IPS-NIHi7 (cell line): ENCODE results near the gene ZBTB16.

Experiments
- DNase-seq: peaks from one replicate; pipeline ENCODE4 v3.0.0; 2012; ENCODE audit warnings: mixed read lengths; ENCODE audit errors: extremely low spot score

Gene ZBTB16

DNA sequence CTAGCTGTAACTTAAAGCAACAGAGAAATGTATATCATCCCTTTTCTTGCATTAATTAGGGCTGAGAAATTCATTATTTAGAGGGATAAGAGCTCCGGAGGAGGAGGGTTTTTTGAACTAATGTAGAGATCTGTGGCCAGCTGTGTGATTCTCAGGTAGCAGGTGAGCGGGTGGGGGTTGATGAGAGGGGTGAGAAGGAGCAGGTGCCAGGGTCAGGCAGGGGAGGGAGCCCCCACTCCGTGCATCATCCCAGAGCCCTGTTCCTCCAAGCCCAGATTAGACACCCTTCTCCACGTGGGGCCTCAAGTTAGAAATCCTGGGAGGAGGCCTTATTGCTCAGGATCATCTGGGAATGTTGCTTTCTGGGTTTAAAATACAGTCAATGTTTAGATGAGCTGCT lies 24.9 kb downstream of the ZBTB16 start:
- no peak for DNase-seq

DNA sequence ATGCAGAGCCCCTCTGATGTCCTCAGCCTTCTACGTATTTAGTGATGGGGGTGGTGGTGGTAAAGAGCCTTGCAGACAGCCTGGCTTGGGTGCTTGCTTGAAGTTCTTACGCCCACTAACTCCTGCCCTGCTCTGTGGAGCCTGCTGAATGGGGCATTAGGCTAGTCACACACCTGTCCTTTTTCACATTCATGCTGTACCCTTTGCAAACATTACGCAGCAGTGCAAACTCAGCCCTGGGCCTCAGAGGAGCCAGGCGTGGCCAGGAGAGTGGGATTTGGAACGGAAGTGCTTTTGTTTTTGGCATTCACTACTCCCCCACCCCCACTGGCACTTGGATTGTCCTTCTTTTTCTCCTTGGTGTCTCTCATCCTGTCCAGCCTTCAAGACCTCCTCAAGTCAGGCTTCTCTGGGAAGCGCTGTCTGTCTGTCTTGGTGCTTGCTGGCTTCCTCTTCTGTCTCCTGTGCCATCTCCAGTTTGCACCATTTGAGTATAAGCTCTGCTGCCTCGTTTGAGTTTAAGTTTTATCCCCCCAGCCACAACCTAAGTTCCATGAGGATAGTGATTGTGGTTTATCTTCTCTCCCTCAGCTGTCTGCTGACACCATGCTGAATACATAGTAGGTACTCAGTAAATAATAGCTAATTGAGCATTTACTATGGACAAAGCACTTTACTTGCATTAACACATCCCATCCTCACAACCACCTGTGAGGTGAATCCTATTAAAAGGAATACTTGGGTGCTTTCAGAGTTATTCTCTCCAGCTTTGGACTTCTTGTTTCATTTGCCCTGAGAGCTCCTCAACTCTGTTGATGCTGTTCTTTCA lies 26.7 kb downstream of the ZBTB16 start:
- DNase-seq: no peak

DNA sequence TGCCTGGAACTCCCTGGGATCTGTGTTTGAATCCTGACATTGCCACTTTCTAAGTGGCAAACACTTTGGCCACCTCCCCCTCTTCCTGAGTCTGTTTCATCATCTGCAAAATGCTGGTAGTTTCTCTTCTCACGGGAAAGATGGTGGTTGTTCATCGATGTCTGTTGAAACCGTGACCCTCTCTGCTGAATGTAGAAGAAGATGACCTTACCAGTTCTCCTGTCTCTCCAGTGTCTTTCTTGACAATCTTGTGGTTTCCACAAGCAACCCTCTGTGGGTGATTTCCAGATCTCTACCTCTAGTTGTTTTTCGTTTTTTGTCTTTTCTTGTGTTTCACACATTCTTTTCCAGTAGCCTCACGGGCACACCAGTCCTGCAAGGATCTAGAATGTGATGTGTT lies 27.5 kb downstream of the ZBTB16 start:
- DNase-seq: no peak

DNA sequence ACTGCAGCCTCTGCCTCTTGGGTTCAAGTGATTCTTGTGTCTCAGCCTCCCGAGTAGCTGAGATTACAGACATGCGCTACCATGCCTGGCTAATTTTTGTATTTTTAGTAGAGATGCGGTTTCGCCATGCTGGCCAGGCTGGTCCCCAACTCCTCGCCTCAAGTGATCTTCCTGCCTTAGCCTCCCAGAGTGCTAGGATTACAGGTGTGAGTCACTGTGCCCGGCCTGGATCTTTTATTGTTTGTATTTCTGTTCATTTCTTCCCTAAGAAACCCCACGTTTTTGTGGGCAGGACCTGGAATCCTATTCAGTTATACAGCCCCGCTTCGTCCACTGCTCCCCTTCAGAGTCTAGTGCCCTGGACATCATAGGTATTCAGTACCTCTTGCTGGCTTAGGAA lies 28.7 kb downstream of the ZBTB16 start:
- no peak for DNase-seq

DNA sequence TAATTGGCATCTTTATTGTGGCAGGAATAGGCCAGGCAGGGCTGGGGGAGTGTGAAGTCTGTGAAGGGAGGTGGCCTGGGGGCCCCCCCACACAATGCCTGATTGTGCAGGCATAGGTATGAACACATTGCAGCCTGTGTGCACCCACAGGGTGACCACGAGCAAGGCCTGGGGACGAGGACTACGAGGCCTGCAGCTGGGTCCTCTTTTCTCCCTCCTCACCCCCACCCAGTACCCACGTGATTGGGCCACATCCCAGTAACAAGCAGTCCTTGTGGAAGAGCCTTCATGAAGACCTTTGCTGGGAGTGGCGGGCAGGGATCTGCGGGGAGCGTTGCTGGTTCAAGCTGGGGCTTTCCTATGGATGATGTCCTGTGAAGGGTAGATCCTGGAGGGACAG lies 29.3 kb downstream of the ZBTB16 start:
- no peak for DNase-seq

DNA sequence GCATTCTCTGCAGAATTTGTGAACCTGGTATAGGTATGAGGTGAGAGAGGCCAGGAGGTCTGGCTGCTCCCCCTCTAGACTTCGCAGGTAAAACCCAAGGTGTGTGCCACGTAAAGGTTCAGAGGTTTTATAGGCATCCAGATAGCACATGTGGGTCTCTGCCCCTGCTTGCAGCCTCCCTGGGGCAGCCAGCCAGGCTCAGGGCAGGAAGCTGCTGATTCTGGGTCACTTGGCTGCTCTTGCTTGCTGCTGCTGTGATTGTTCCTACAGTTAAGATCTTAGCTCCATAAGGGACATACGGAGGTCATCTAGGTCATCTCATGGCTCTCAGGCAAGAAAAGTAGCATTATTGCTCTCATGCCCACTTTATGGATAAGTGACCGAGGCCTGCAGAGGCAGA lies 30.2 kb downstream of the ZBTB16 start:
- DNase-seq: no peak

DNA sequence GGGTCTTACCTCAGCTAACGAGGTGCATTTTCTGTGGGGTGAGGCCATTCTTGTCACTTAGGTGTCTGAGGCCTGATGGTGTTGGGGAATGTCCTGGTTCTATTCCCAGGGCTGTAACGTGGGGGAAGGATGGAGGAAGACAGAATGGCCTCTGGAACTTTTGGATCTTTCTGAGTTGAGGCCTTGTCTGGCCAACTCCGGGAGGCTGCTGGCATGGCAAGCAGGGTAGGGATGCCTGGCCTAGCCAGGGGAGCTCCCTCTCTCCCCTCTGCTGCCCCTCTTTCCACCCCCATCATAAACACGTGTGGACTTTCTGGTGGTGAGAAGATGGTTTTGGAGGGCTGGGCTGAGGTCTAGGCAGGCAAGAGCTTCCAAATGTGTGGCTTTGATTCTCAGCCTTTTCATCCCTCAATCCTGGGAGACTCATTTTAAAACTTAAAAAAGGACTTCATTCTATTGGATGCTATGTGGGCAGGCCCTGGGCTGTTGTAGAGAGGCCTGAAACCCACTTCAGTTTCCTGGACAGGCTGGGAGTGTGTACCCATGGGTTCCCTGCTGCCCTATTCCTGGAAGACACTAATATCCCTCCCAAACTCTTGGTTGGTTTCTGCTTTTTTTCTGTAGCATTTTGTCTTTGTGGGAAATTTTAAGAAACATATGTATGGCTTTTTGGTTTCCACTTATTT lies 30.9 kb downstream of the ZBTB16 start:
- no peak for DNase-seq

DNA sequence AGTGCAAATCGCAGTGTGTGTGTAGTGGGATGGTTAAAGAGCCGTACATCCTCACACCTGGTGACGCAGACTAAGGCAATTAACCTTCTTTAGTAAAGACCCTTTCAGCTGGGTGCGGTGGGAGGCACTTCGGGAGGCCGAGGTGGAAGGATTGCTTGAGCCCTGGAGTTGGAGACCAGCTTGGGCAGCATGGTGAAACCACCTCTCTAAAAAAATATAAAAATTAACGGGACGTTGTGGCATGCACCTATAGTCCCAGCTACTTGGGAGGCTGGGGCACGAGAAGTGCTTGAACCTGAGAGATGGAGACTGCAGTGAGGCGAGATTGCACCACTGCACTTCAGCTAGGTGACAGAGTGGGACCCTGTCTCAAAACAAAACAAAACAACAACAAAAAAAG lies 31.5 kb downstream of the ZBTB16 start:
- DNase-seq: no peak

DNA sequence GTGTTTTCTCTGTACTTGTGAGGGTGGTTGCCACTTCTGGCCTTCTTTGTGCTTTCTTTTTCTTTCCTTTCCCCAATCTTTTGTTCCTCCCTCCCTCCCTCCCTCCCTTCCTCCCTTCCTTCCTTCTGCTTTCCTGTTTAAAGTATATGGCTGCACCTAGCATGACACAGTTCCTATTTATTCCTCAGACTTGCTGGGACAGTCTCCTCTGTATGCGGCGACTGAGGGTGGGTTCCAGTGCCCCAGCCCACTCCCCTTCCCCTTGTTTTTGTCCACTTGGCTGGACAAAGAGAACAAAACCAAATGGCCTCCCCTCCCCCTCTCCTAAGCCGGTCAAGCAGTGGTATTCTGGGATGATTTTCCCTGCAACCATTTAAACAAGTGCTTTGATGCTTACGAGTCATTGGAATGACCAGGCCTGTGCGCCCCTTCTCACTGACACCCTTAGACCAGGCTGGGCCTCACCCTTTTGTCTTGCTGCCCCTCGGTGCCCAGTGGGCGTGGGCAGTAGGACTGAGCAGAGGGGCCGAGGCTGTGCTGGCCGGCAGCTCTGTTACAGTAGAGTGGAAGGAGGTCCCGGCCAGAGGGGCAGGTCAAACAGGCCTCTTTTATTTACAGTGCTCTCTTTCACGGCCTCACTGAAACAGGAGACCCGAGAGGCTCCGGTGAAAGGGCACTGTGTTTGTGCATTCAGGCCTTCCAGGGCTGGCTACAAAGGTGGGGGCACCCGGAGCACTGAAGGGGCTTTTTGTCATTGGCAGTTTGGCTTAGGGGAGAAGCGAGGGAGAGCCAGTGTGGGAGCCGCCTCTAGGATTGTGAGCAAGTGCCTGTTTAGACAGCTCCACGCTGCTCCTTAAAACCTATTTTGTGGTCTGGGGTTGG lies 32.2 kb downstream of the ZBTB16 start:
- DNase-seq: no peak

DNA sequence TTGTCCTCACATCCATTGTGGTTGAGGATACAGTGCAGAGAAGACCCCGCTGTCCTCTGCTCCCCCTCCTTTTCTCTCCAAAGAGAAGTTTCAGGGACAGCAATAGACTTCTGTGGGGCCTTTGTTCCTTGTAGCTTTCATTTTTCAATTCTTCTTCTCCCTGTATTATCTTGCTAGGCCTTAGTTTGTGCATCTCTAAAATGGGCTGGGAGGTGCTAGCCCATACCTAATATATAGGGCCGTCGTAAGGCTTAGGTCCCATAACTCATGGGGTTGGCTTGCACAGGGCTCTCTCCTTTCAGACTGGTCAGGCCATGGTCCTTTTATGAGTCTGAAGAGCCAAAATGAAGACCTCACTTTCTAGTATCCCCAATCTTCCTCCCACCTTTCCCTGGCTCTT lies 33.0 kb downstream of the ZBTB16 start:
- no peak for DNase-seq

DNA sequence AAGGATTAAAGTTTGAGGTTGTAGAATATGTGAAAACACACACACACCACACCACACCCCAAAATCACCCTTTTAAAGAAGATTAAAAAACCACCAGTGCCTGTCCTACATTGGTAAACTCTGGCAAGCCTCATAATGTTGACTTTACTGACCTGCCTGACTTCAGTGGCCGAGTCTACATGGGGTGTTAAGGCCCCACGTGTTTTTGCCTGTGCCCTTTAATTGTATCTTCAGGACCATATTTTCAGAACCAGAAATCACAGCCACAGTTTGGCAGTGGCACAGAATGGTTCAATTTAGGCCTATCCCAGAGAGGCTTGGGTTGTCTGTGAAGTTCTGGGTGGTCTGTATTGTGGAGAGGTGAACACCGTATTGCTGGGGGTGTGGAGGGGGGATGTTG lies 33.4 kb downstream of the ZBTB16 start:
- DNase-seq: no peak

DNA sequence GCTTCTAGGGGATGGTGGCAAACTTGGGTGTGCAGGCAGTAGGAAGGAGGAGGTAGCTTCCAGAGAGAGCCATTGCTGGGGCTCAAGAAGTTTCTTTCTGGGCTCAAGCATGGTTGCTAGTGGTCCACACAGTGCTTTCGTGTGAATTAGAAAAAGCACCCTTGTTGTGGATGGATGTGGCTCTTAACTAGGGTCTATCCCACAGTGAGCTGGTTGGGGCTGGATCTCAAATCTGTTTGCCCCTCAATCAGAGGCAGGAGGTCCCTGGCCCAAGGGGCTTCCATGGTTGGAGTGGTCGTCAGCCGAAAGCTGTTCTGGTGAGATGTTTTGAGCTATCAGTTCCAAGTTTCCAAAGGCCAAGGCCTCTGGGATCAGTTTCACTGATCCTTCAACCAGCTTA lies 35.0 kb downstream of the ZBTB16 start:
- no peak for DNase-seq

DNA sequence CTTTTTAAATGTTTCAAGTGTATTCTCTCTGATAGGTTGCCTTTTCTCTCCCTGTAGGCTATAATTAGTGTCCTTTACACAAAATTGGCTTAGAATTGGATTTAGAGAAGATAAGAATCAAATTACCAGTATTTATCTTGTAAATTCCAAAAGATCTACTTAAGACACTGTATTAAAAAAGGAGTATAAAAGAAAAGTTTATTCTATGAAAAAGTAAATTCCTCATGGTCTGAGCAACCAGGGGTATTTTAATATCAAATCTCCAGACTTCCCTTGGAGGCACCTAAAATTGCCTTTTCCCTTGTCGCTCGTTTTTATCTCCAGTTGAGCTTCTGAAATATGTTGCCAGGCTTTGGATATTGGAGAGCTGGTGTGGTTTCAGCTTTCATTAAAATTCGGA lies 36.4 kb downstream of the ZBTB16 start:
- no peak for DNase-seq

DNA sequence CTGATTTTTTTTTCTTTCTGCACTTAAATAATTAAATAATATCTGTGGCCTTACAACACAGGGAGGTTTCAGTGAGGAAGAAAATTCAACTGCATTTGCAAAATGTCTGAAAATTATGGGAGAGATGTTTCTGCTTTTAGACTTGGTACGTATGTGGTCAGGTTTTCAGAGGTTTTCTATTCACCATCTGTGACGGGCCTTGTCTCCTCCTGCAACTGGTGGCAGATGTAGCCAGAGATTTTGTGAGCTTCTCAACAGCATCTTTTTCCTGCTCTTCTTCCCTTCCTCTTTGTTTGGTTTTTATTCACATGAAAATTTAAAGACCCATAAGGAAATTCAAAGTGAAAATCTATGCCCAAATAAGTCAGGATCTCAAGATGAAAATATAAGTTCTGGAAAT lies 38.3 kb downstream of the ZBTB16 start:
- no peak for DNase-seq

DNA sequence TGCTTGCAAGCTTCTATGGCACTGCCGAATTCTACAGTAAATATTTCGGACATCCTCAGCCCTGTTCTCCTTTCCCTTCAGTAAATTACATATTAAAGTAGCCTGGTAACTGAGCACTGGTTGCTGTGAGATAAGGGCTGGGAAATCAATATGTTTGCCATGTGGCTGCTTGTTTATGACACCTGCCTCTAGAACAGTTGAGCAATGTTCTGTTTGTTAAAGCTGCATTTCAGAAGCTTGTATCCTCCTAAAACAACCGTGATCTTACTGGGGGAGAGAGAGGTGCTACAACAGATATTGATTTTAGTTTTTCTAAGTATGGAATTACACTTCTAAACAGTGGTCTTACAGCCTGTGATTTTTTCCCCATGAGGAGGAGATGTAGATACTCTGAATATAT lies 39.4 kb downstream of the ZBTB16 start:
- no peak for DNase-seq

DNA sequence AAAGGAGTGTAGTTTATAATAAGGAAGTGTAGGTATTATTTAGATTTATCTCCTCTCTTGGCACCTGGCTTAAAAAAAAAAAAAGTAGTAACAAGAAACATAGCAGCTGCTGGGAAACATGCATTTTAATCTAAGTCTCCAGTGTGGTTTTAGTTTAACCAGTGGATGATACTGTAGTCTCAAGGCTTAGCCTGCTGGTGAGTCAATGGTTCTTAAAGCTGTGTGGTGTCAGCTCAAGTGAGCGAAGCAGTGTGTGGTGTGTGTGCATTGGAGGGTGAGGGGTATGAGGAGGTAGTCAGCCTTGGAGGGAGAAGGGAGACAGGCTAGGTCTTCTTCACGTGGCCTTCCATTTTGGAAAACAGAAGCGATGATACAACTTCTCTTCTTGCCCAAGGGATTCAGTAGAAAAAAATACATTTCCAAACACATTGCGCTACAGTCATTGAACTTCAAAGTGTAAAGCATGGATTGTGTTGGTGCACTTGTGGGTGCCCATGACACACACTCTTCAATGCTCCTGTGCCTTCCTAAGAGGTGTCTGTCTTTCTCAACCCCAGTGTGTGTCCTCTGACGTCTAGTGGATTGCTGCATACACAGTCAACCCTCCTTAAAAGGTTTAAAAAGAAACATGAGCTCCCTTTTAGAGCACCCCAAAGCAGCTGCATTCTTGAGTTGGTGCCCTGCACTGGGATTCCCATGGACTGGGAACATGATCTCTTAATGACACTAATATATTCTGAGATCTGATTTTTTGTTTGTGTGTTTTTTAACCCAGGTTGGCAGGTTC lies 40.1 kb downstream of the ZBTB16 start:
- DNase-seq: no peak

DNA sequence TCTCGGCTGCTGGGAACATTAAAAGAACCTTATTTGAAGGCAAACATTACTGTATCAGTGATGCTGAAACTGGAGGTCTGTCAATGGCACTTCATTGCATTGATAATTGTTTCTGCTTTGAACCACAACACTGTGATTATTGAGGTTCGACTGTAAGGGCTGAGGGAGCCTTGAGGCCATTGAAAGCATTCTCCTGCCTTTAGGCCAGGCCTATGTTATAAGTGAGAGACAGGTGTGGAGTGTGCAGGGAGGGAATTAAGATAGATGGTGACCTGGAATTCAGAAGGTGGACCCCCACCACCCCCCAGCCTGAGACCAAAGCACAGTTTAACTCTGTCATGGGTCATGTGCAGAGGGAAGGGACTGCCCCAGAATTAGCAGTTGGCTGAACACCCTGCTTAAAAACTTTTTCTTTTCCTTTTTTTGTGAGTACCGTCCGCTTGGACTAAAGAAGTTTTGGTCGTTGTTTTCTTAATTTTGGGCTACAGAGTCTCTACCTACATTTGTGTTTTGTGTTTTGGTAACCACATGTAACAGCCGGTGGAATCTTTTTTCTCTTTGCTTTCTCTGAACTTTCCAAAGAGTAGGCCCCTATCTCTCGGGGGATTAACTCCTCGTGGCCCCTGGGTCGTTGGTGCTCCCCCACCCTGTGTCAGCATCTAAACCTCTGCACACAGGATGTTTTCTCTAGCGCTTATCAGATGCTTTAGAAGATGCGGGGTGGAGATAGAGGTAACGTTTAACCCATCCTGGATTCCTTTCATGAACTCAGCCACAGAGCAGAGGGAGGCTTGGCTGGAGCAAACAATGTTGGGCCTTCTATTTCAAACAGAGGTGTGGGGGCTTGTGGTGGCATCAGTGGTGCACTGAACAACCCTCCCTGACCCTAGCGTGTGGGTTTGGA lies 43.7 kb downstream of the ZBTB16 start:
- no peak for DNase-seq

DNA sequence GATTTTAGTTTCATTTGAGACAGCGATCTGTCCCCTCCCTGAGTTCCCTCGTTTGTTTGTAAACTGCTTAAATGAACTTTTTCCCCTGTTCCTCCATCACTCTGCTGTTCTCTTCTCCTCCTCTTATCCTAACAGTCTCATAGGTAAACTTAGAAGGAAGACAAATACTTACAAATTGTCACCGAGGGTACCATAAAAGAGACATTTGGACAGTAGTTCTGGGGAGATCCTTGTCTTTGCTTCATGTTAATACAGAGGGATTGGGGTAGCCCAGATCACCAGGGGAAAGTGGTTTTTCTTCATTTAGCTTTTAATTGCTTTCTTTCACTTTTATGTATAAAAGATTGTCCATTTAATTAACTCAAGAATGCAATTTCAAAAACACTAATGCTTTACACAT lies 46.1 kb downstream of the ZBTB16 start:
- DNase-seq: no peak

DNA sequence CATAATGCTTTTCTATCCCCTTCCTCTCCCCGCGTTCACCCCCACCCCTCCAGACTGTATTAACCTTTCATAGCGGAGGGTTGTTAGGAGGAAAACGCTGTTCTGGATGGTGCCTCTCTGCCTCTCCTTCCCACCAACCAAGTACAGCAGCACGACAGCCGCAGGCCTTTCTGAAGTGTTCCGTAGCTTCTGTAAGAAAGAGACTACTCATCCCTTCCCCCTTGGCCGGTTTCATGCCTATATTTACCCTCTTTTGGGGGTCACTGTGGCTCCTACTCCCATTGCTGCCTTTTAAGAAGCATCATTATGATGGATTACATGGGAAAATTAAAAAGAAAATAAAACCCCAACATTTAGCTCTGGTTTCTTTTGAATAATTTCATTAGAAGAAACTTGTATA lies 46.5 kb downstream of the ZBTB16 start:
- DNase-seq: no peak

DNA sequence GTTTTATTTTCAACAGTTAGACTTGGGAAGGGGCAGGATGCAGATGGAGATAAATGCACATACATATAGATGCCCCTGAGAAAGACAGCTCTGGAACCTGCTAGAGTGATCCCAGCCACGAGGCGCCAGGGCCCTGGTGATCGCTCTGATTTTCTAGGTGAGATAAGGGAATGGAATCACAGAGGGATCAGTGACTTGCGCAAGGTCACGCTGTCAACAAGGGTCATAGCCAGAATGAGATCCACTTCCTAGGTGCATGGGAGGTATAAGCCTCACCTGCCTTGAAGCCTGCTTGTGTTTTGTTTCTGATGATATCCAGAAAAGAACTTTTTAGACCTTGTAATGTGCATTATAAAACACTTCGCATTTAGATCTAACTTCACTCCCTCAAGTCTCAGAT lies 47.5 kb downstream of the ZBTB16 start:
- DNase-seq: no peak
